Suprapubic skin (tissue), 4 donors: ENCODE measurements around the gene NOXO1.

ENCODE experiments used
- CTCF ChIP-seq, 2 donors: fragments of 200-600 bp in 1 of 2; fragments of 450-650 bp in 1 of 2; sonication (generic) in 1 of 2; IDR thresholded peaks; one replicate each; pipeline ENCODE4 v1.5.1; 2016 to 2019; ENCODE audit warnings: antibody characterized with exemption in 2 of 2, mild to moderate bottlenecking in 1 of 2, moderate library complexity in 1 of 2
- EP300 ChIP-seq: sonication (generic); formaldehyde crosslinking; IDR thresholded peaks from one replicate; pipeline ENCODE4 v1.6.1; 2017; ENCODE audit warnings: antibody characterized with exemption
- POLR2A ChIP-seq, 2 donors: fragments of 450-650 bp; IDR thresholded peaks; one replicate each; pipeline ENCODE4 v1.6.1; 2017; ENCODE audit warnings: antibody characterized with exemption in 2 of 2, mild to moderate bottlenecking in 2 of 2, moderate library complexity in 2 of 2
- POLR2AphosphoS5 ChIP-seq, 3 donors: sonication (generic); formaldehyde crosslinking; IDR thresholded peaks; one replicate each; pipeline ENCODE4 v1.6.1; 2017; ENCODE audit warnings: antibody characterized with exemption in 3 of 3

DNA sequence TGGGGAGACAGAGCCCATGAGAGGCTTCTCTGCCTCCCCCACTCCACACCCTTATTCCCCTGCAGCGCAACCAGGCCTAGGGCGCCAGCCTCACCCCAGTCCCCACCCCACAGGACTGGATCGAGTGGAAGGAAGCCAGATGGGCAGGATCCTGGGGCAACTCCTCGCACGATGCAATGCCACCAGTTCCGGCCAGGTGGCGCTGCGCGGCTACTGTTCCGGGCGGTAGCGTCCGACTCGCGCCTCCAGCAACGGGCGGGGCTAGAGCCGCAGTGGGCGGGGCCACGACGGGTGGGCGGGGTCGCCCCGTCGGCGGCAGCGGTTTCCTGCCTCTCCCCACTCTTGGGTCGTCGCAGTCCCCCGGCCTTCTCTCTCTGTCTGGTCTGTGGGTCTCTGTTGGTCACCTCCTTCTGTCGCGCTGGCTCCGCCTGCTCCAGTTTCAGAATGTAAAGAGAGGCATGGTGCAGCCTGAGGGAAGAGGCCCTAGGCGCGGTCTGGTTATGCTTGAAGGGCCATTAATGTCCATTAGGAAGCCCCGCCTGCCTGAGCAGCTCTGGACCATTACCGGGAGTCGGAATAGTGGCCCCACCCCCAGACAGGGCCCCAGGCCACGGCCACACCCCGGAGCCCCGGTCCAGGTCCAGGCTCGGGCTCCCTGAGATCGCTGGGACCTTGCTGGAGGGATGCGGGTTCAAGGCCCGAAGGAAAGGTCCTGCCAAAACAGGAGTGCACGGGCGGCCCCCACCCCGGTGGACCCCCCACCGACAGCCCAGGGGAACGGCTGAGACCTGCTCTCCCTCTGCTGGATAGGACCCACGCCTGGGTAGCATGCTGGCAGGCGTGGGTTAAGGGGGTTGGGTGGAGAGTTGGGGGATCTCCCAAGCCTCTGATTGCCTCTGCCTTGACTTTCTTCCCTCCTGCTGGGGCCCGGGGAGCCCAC lies 42.1 kb upstream of the NOXO1 start:
- TF ChIP-seq CTCF (IDR thresholded peaks at IDR 0.05) = peak; percentile 92 to 99
- TF ChIP-seq POLR2AphosphoS5 (IDR thresholded peaks at IDR 0.05) = peak in 1 of 3 donors; percentile 41
- TF ChIP-seq POLR2A (IDR thresholded peaks at IDR 0.05) = no peak
- TF ChIP-seq EP300 = no peak
